GM12878 (cell line): Measurements from ENCODE around the gene LSMEM2. TPM values are rescaled to one million over a fixed set of nuclear protein-coding genes. Genes with fewer than 3 reads are reported as not detected.
A peak's percentile ranks its signal among the peaks of the same experiment; 100 is the strongest.

ENCODE experiments used
- ATAC-seq: fragments of 200-7000 bp; cut with Tn5 transposase; 3 replicates; pipeline ENCODE4 v1.9.1; 2020; ENCODE audit warnings: mild to moderate bottlenecking, moderate library complexity
- BruUV-seq: library from RNA; stranded (reverse); fragments of 400-500 nt; replicated peaks from 2 replicates; lab custom pipeline; 2021; lab: Mats Ljungman, UMichigan
- CTCF ChIA-PET: fragments of 300-600 bp; sonication (Branson Sonifier 250); formaldehyde crosslinking; extraction: SDS; loops from one replicate; lab custom pipeline; 2021; ENCODE audit warnings: inconsistent platforms; lab: Yijun Ruan, JAX
- POLR2A ChIA-PET: fragments of 350-600 bp; formaldehyde crosslinking; extraction: SDS; loops from one replicate; lab custom pipeline; 2021; ENCODE audit warnings: inconsistent platforms; lab: Charles Lee
- RAD21 ChIA-PET: fragments of 300-600 bp; sonication (Branson Sonifier 250); formaldehyde crosslinking; loops from one replicate; lab custom pipeline; 2023; ENCODE audit warnings: antibody characterized with exemption; ENCODE audit not compliant: unreplicated experiment; lab: Charles Lee
- SMC1A ChIA-PET: fragments of 300-600 bp; sonication (Branson Sonifier 250); formaldehyde crosslinking; loops from one replicate; lab custom pipeline; 2023; ENCODE audit not compliant: unreplicated experiment, uncharacterized antibody; lab: Charles Lee
- DNase-seq: peaks from one replicate; pipeline ENCODE4 v3.0.0-alpha.2; 2011; ENCODE audit warnings: low read depth, low spot score
- FAIRE-seq: peaks from 3 replicates; lab custom pipeline; 2011; peaks lifted over from hg19 to GRCh38; lab: Jason Lieb, UNC
- H2AFZ ChIP-seq: 2 replicates; pipeline ENCODE4 v1.6.0; 2011; ENCODE audit warnings: low read depth, low read length, control low read depth; ENCODE audit not compliant: control insufficient read depth
- H3K27ac ChIP-seq: 2 replicates; pipeline ENCODE4 v1.5.1; 2011; ENCODE audit warnings: control low read depth; ENCODE audit not compliant: control insufficient read depth, insufficient read depth
- H3K27me3 ChIP-seq, 2 experiments: replicated peaks in 1 of 2; 2 replicates each; pipeline versions ENCODE4 v1.6.0 to v1.6.1; 2011; ENCODE audit warnings: low read length in 1 of 2; ENCODE audit not compliant: control insufficient read depth in 2 of 2, insufficient read depth in 2 of 2
- H3K36me3 ChIP-seq, 2 experiments: 2 replicates each; pipeline ENCODE4 v1.5.1; 2011; ENCODE audit warnings: low read length in 1 of 2; ENCODE audit not compliant: control insufficient read depth in 2 of 2, insufficient read depth in 2 of 2
- H3K4me1 ChIP-seq: 2 replicates; pipeline ENCODE4 v1.6.1; 2011; ENCODE audit warnings: mild to moderate bottlenecking, low read length, moderate library complexity, mixed read lengths; ENCODE audit not compliant: control insufficient read depth, insufficient read depth
- H3K4me2 ChIP-seq: 2 replicates; pipeline ENCODE4 v1.6.0; 2011; ENCODE audit warnings: control low read depth; ENCODE audit not compliant: control insufficient read depth, insufficient read depth
- H3K4me3 ChIP-seq: fragments of 200-600 bp; sonication (generic); 2 replicates; pipeline ENCODE4 v1.5.1; 2016
- H3K79me2 ChIP-seq: 2 replicates; pipeline ENCODE4 v1.6.0; 2011; ENCODE audit warnings: low read length; ENCODE audit not compliant: control insufficient read depth, insufficient read depth
- H3K9ac ChIP-seq: 2 replicates; pipeline ENCODE4 v1.8.0; 2011; ENCODE audit warnings: low read length, control low read depth, mixed read lengths; ENCODE audit not compliant: control insufficient read depth, insufficient read depth
- H3K9me3 ChIP-seq: replicated peaks from 3 replicates; pipeline ENCODE4 v1.5.1; 2011; ENCODE audit warnings: mild to moderate bottlenecking, low read length; ENCODE audit not compliant: control insufficient read depth, insufficient read depth
- H4K20me1 ChIP-seq: 2 replicates; pipeline ENCODE4 v1.6.0; 2011; ENCODE audit not compliant: control insufficient read depth, insufficient read depth
- ATF7 ChIP-seq: fragments of 450-650 bp; IDR thresholded peaks from 2 replicates; pipeline ENCODE4 v1.6.1; 2016; ENCODE audit warnings: low read depth, mild to moderate bottlenecking
- BHLHE40 ChIP-seq, 2 experiments: fragments of 450-650 bp in 1 of 2; IDR thresholded peaks; 2 replicates each; pipeline ENCODE4 v1.6.1; 2011 to 2017; ENCODE audit warnings: low read depth in 2 of 2, borderline replicate concordance in 1 of 2, improper control_type of control experiment in 1 of 2, low read length in 1 of 2, mild to moderate bottlenecking in 1 of 2
- CREB1 ChIP-seq: IDR thresholded peaks from 2 replicates; pipeline ENCODE4 v1.6.1; 2012; ENCODE audit warnings: low read depth, mild to moderate bottlenecking, inconsistent platforms
- HCFC1 ChIP-seq: fragments of 150-350 bp; IDR thresholded peaks from 2 replicates; pipeline ENCODE4 v1.6.1; 2014; ENCODE audit warnings: low read length
- MYC ChIP-seq: IDR thresholded peaks from 2 replicates; pipeline ENCODE4 v1.6.1; 2011; ENCODE audit warnings: mild to moderate bottlenecking, low read length, moderate library complexity, inconsistent platforms; ENCODE audit not compliant: insufficient read depth, insufficient replicate concordance, insufficient read length, severe bottlenecking
- NRF1 ChIP-seq: conservative IDR thresholded peaks from 2 replicates; pipeline ENCODE4 v1.6.1; 2011; ENCODE audit warnings: mild to moderate bottlenecking, low read depth, low read length, improper control_type of control experiment
- RAD21 ChIP-seq: IDR thresholded peaks from 2 replicates; pipeline ENCODE4 v1.6.1; 2011; ENCODE audit warnings: mild to moderate bottlenecking, low read depth, low read length, moderate library complexity; ENCODE audit not compliant: insufficient read depth
- SMAD5 ChIP-seq: IDR thresholded peaks from 2 replicates; pipeline ENCODE4 v1.6.1; 2016; ENCODE audit warnings: antibody characterized with exemption, low read depth
- SMARCA5 ChIP-seq: fragments of 450-650 bp; IDR thresholded peaks from 2 replicates; pipeline ENCODE4 v1.6.1; 2017; ENCODE audit warnings: mild to moderate bottlenecking
- SMC3 ChIP-seq: IDR thresholded peaks from 2 replicates; pipeline ENCODE4 v1.6.1; 2011; ENCODE audit warnings: low read length, improper control_type of control experiment, borderline replicate concordance
- TBL1XR1 ChIP-seq: IDR thresholded peaks from 2 replicates; pipeline ENCODE4 v1.6.1; 2012; ENCODE audit warnings: low read depth, low read length, improper control_type of control experiment
- ZNF207 ChIP-seq: fragments of 450-650 bp; IDR thresholded peaks from 2 replicates; pipeline ENCODE4 v1.6.1; 2014; ENCODE audit warnings: antibody characterized with exemption, mild to moderate bottlenecking, borderline replicate concordance
- WGBS: methylation state at CpG from one replicate; pipeline ENCODE4 v1.1.6; 2016; ENCODE audit warnings: low lambda C conversion rate; ENCODE audit not compliant: insufficient replicate concordance, insufficient coverage; ENCODE audit errors: missing lambda C conversion rate; 5-methylcytosine and 5-hydroxymethylcytosine counted together
- in situ Hi-C: fragments of 300-500 bp; cut with MboI; formaldehyde crosslinking; loops from 9 replicates; pipeline ENCODE4 v1.14.3; 2018; ENCODE audit warnings: mixed read lengths
- intact Hi-C: fragments of 100-400 bp; cut with micrococcal nuclease; formaldehyde crosslinking; loops from one replicate; pipeline ENCODE4 v1.14.2; 2022; ENCODE audit not compliant: unreplicated experiment
- polyA plus RNA-seq, 11 experiments: library from polyadenylated mRNA; depleted of rRNA in 4 of 11; unstranded in 6 of 11; stranded (reverse) in 5 of 11; fragments of >200 nt; fragmentation: Nextera tagmentation in 4 of 11; fragmentation: Illumina TruSeq in 1 of 11; extraction: Ambion mirVana in 4 of 11; extraction: Trizol in 1 of 11; gene quantifications; 1 replicate in 1 of 11; 2 replicates in 10 of 11; pipeline versions ENCODE4 v1.2.1 to v1.2.3, GENCODE V29; 2011 to 2016; ENCODE audit warnings: inconsistent platforms in 2 of 11, missing spikeins in 2 of 11, low read depth in 1 of 11
- total RNA-seq, 4 experiments: library from RNA; depleted of rRNA in 3 of 4; stranded (reverse); fragments of >200 nt in 3 of 4; fragmentation: Illumina TruSeq in 1 of 4; extraction: Trizol in 1 of 4; gene quantifications; 2 replicates each; pipeline versions ENCODE4 v1.2.1 to v1.2.3, GENCODE V29; 2013 to 2021
- TF ChIP-seq, protein P1 (sequence below): fragments of 450-650 bp; IDR thresholded peaks from 2 replicates; pipeline ENCODE4 v1.6.1; 2016; ENCODE audit warnings: mild to moderate bottlenecking
- TF ChIP-seq, protein P2 (sequence below): fragments of 450-650 bp; IDR thresholded peaks from 2 replicates; pipeline ENCODE4 v1.6.1; 2016; ENCODE audit warnings: mild to moderate bottlenecking
- TF ChIP-seq, protein P3 (sequence below): IDR thresholded peaks from 2 replicates; pipeline ENCODE4 v1.6.1; 2012; ENCODE audit warnings: low read depth, low read length, improper control_type of control experiment
- TF ChIP-seq, protein P4 (sequence below): fragments of 450-650 bp; formaldehyde crosslinking; IDR thresholded peaks from 2 replicates; pipeline ENCODE4 v1.5.0; 2022; ENCODE audit warnings: mild to moderate bottlenecking, missing genetic modification characterization

LSMEM2 gene
- total and polyA plus RNA-seq, 10 of the 15 experiments (the other 5 are each of a cell fraction or from before 2014, with no cell fraction given), result 0.17 TPM; not detected in 9

DNA sequence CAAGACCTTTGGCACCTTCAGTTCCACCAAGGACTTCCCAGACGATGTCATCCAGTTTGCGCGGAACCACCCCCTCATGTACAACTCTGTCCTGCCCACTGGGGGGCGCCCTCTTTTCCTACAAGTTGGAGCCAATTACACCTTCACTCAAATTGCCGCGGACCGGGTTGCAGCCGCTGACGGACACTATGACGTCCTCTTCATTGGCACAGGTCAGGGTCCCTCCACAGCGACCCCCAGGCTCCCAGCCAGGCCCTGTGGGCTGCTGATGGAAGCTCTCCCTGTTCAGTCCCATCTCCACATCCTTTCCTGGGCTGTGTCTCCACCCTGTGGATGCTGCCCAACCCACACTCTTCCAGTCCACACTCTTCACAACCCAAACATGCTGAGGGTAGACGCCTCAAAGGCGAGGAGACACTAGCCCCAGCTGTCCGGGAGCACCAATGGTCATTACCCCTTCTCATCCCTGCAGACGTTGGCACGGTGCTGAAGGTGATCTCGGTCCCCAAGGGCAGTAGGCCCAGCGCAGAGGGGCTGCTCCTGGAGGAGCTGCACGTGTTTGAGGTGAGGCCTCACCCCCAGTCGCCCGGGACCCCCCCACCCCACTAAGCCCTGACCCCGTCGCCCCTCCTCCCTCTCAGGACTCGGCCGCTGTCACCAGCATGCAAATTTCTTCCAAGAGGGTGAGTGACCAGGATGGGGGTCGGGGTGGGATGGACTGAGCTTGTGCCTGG lies 4.3 kb upstream of the LSMEM2 start:
- H3K79me2 ChIP-seq, result no peaks in the 10 kb centered on the region
- no peaks in the 10 kb centered on the region for H3K9me3 ChIP-seq
- no peak overlapping the region for H3K4me3 ChIP-seq
- H3K36me3 ChIP-seq, result no peaks in the 10 kb centered on the region
- peaks cover 6% of the 10 kb centered on the region for H3K4me1 ChIP-seq
- RAD21 ChIA-PET, result interaction anchor here (0.6 kb wide), 1 partner anchor 47 kb away, joined by 3 read pairs; no protein-coding TSS in a partner anchor
- H3K4me2 ChIP-seq, result no peak overlapping the region
- POLR2A ChIA-PET, result no interaction called here
- SMC1A ChIA-PET, result interaction anchor here (0.8 kb wide), 1 partner anchor 14 kb away, joined by 3 read pairs; no protein-coding TSS in a partner anchor
- no peak overlapping the region for H3K27ac ChIP-seq
- no TSS peak for BruUV-seq
- no peaks in the 10 kb centered on the region for H4K20me1 ChIP-seq
- FAIRE-seq (peak; percentile 70), ATAC-seq (peak; percentile 65), DNase-seq (no peak)
- WGBS, result 1% methylated on average over 19 of the region's 26 CpGs
- 0 out of 2 replicates have a peak overlapping the region, but pooled peaks have one; percentile 7 for H2AFZ ChIP-seq
- H3K9ac ChIP-seq, result no peak overlapping the region
- CTCF ChIA-PET, result interaction anchor here (0.8 to 1.4 kb wide), 7 partner anchors 14 to 50 kb away, joined by 3 to 5 read pairs (median 4); partner anchors contain the start of gene GNAI2
- intact Hi-C loops, result loop anchor here (1.0 kb wide), 1 partner anchor 50 kb away; no protein-coding TSS in a partner anchor
- in situ Hi-C loops, result loop anchor here (5.0 kb wide), 2 partner anchors 77 to 152 kb away; no protein-coding TSS in a partner anchor
- peaks cover 7 to 8% of the 10 kb centered on the region in 2 experiments; a peak in 3 of 4 replicates for H3K27me3 ChIP-seq
- TF ChIP-seq SMARCA5 (no peak), CREB1 (peak; percentile 40; the same call in 1 of the 2 replicates), ATF7 (peak; percentile 77), MYC (no peak), BHLHE40 (IDR thresholded peaks at IDR 0.05; ENCODE audit: borderline replicate concordance in 1 of 2, low read depth in 2 of 2, low read length in 1 of 2) (no peak), NRF1 (no peak), ZNF207 (no peak), TBL1XR1 (no peak), HCFC1 (no peak), SMAD5 (no peak), SMC3 (peak; percentile 42; the same call in 1 of the 2 replicates), RAD21 (peak; percentile 37; the same call in 1 of the 2 replicates)
- TF ChIP-seq, protein P1, sequence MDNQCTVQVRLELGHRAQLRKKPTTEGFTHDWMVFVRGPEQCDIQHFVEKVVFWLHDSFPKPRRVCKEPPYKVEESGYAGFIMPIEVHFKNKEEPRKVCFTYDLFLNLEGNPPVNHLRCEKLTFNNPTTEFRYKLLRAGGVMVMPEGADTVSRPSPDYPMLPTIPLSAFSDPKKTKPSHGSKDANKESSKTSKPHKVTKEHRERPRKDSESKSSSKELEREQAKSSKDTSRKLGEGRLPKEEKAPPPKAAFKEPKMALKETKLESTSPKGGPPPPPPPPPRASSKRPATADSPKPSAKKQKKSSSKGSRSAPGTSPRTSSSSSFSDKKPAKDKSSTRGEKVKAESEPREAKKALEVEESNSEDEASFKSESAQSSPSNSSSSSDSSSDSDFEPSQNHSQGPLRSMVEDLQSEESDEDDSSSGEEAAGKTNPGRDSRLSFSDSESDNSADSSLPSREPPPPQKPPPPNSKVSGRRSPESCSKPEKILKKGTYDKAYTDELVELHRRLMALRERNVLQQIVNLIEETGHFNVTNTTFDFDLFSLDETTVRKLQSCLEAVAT, result no peak
- TF ChIP-seq, protein P2, sequence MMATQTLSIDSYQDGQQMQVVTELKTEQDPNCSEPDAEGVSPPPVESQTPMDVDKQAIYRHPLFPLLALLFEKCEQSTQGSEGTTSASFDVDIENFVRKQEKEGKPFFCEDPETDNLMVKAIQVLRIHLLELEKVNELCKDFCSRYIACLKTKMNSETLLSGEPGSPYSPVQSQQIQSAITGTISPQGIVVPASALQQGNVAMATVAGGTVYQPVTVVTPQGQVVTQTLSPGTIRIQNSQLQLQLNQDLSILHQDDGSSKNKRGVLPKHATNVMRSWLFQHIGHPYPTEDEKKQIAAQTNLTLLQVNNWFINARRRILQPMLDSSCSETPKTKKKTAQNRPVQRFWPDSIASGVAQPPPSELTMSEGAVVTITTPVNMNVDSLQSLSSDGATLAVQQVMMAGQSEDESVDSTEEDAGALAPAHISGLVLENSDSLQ, result peak; percentile 34
- TF ChIP-seq, protein P3, sequence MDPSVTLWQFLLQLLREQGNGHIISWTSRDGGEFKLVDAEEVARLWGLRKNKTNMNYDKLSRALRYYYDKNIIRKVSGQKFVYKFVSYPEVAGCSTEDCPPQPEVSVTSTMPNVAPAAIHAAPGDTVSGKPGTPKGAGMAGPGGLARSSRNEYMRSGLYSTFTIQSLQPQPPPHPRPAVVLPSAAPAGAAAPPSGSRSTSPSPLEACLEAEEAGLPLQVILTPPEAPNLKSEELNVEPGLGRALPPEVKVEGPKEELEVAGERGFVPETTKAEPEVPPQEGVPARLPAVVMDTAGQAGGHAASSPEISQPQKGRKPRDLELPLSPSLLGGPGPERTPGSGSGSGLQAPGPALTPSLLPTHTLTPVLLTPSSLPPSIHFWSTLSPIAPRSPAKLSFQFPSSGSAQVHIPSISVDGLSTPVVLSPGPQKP, result no peak
- TF ChIP-seq, protein P4, sequence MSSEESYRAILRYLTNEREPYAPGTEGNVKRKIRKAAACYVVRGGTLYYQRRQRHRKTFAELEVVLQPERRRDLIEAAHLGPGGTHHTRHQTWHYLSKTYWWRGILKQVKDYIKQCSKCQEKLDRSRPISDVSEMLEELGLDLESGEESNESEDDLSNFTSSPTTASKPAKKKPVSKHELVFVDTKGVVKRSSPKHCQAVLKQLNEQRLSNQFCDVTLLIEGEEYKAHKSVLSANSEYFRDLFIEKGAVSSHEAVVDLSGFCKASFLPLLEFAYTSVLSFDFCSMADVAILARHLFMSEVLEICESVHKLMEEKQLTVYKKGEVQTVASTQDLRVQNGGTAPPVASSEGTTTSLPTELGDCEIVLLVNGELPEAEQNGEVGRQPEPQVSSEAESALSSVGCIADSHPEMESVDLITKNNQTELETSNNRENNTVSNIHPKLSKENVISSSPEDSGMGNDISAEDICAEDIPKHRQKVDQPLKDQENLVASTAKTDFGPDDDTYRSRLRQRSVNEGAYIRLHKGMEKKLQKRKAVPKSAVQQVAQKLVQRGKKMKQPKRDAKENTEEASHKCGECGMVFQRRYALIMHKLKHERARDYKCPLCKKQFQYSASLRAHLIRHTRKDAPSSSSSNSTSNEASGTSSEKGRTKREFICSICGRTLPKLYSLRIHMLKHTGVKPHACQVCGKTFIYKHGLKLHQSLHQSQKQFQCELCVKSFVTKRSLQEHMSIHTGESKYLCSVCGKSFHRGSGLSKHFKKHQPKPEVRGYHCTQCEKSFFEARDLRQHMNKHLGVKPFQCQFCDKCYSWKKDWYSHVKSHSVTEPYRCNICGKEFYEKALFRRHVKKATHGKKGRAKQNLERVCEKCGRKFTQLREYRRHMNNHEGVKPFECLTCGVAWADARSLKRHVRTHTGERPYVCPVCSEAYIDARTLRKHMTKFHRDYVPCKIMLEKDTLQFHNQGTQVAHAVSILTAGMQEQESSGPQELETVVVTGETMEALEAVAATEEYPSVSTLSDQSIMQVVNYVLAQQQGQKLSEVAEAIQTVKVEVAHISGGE (CRISPR knock-in tag), result no peak
